SK-N-SH (cell line): ENCODE data around the gene SLC46A2. TPM values are rescaled to one million over a fixed set of nuclear protein-coding genes. Genes with fewer than 3 reads are reported as not detected.

Experiments used
- CTCF ChIA-PET: fragments of 300-600, 350-600 bp; formaldehyde crosslinking; extraction: SDS; loops from one replicate; lab custom pipeline; 2021; lab: Yijun Ruan, JAX
- POLR2A ChIA-PET: fragments of 350-600 bp; sonication (Branson Sonifier 250); formaldehyde crosslinking; extraction: SDS; loops from one replicate; lab custom pipeline; 2020; ENCODE audit warnings: antibody characterized with exemption, inconsistent platforms; lab: Yijun Ruan, JAX
- DNase-seq: peaks from one replicate; pipeline ENCODE4 v3.0.0; 2012
- H2AFZ ChIP-seq: fragments of 200-600 bp; sonication (generic); 2 replicates; pipeline ENCODE4 v1.8.1; 2016; ENCODE audit warnings: antibody characterized with exemption, mild to moderate bottlenecking, low read depth
- H3F3A ChIP-seq: fragments of 200-600 bp; sonication (generic); replicated peaks from 2 replicates; pipeline ENCODE3; 2016; ENCODE audit warnings: antibody characterized with exemption, mild to moderate bottlenecking; ENCODE audit not compliant: insufficient read depth
- H3K27ac ChIP-seq, 2 experiments: fragments of 200-500 bp in 1 of 2; fragments of 200-600 bp in 1 of 2; sonication (Bioruptor generic) in 1 of 2; sonication (generic), shearing (Covaris generic) in 1 of 2; 2 replicates each; pipeline versions ENCODE4 v1.5.1 to v1.6.1; 2014 to 2016; ENCODE audit warnings: low read depth in 2 of 2, inconsistent platforms in 1 of 2, low read length in 1 of 2, mild to moderate bottlenecking in 1 of 2, mixed read lengths in 1 of 2
- H3K27me3 ChIP-seq: fragments of 200-600 bp; sonication (generic), shearing (Covaris generic); 2 replicates; pipeline ENCODE4 v1.6.1; 2016; ENCODE audit warnings: mixed run types; ENCODE audit not compliant: insufficient read depth
- H3K36me3 ChIP-seq, 2 experiments: fragments of 200-500 bp in 1 of 2; fragments of 200-600 bp in 1 of 2; sonication (Bioruptor generic) in 1 of 2; sonication (generic) in 1 of 2; replicated peaks in 1 of 2; 2 replicates each; pipeline versions ENCODE3 to v1.5.1; 2014 to 2016; ENCODE audit warnings: low read length in 1 of 2, mild to moderate bottlenecking in 1 of 2; ENCODE audit not compliant: insufficient read depth in 2 of 2, control insufficient read depth in 1 of 2
- H3K4me1 ChIP-seq, 2 experiments: fragments of 200-500 bp in 1 of 2; fragments of 200-600 bp in 1 of 2; sonication (Bioruptor generic) in 1 of 2; sonication (generic), shearing (Covaris generic) in 1 of 2; 2 replicates each; pipeline versions ENCODE4 v1.5.1 to v1.6.1; 2014 to 2016; ENCODE audit warnings: low read depth in 1 of 2, low read length in 1 of 2, mixed run types in 1 of 2; ENCODE audit not compliant: insufficient read depth in 2 of 2, control insufficient read depth in 1 of 2
- H3K4me2 ChIP-seq: fragments of 200-600 bp; sonication (generic), shearing (Covaris generic); 2 replicates; pipeline ENCODE4 v1.6.1; 2017; ENCODE audit warnings: mixed run types
- H3K4me3 ChIP-seq, 2 experiments: fragments of 200-500 bp in 1 of 2; fragments of 200-600 bp in 1 of 2; sonication (Bioruptor generic) in 1 of 2; sonication (generic), shearing (Covaris generic) in 1 of 2; 2 replicates each; pipeline versions ENCODE4 v1.5.1 to v1.8.1; 2014 to 2016; ENCODE audit warnings: low read depth in 2 of 2, inconsistent platforms in 1 of 2, low read length in 1 of 2, mild to moderate bottlenecking in 1 of 2, mixed read lengths in 1 of 2, moderate library complexity in 1 of 2
- H3K79me2 ChIP-seq: fragments of 200-600 bp; sonication (generic); 2 replicates; pipeline ENCODE4 v1.8.1; 2017; ENCODE audit warnings: mild to moderate bottlenecking; ENCODE audit not compliant: insufficient read depth
- H3K9ac ChIP-seq: fragments of 200-600 bp; sonication (generic); 2 replicates; pipeline ENCODE4 v1.6.1; 2017; ENCODE audit warnings: mixed run types
- H3K9me2 ChIP-seq: fragments of 200-600 bp; sonication (generic); 2 replicates; pipeline ENCODE4 v1.6.1; 2017; ENCODE audit warnings: mixed run types
- H3K9me3 ChIP-seq: fragments of 200-600 bp; sonication (generic); 2 replicates; pipeline ENCODE4 v1.6.1; 2017; ENCODE audit warnings: mixed run types, mild to moderate bottlenecking, moderate library complexity
- H4K20me1 ChIP-seq: fragments of 200-600 bp; sonication (generic); 2 replicates; pipeline ENCODE4 v1.6.1; 2017; ENCODE audit warnings: mild to moderate bottlenecking, mixed run types; ENCODE audit not compliant: insufficient read depth
- GATA2 ChIP-seq: sonication (generic); formaldehyde crosslinking; IDR thresholded peaks from 2 replicates; pipeline ENCODE4 v1.5.0; 2020; ENCODE audit warnings: mild to moderate bottlenecking, missing genetic modification reagents
- MEF2A ChIP-seq: IDR thresholded peaks from 2 replicates; pipeline ENCODE4 v1.4.0; 2012; ENCODE audit warnings: low read depth, borderline replicate concordance
- RFX5 ChIP-seq: IDR thresholded peaks from 2 replicates; pipeline ENCODE4 v1.6.1; 2012; ENCODE audit warnings: mild to moderate bottlenecking, improper control_type of control experiment, low read length
- TAF1 ChIP-seq: IDR thresholded peaks from 2 replicates; pipeline ENCODE4 v1.6.1; 2012; ENCODE audit warnings: low read depth, mild to moderate bottlenecking, low read length, moderate library complexity, borderline replicate concordance
- WGBS: methylation state at CpG from one replicate; pipeline ENCODE4 v1.1.6; 2017; ENCODE audit warnings: low lambda C conversion rate; 5-methylcytosine and 5-hydroxymethylcytosine counted together
- polyA plus RNA-seq, 3 experiments: library from polyadenylated mRNA; depleted of rRNA; stranded (reverse); fragments of >200 nt; gene quantifications; 2 replicates each; pipeline ENCODE4 v1.2.3, GENCODE V29; 2012
- TF ChIP-seq, protein P1 (sequence below): fragments of 150-350 bp; IDR thresholded peaks from 2 replicates; pipeline ENCODE4 v1.6.1; 2017; ENCODE audit warnings: antibody characterized with exemption, low read length, low read depth, borderline replicate concordance
- TF ChIP-seq, protein P2 (sequence below): IDR thresholded peaks from 2 replicates; pipeline ENCODE4; 2012
- TF ChIP-seq, protein P3 (sequence below): IDR thresholded peaks from 2 replicates; pipeline ENCODE4 v1.6.1; 2012; ENCODE audit warnings: mild to moderate bottlenecking, low read depth, low read length, moderate library complexity
- TF ChIP-seq, protein P4 (sequence below): fragments of 150-350 bp; IDR thresholded peaks from 2 replicates; pipeline ENCODE4 v1.6.1; 2016; ENCODE audit warnings: mild to moderate bottlenecking, low read depth, low read length
- TF ChIP-seq, protein P5 (sequence below): IDR thresholded peaks from 2 replicates; pipeline ENCODE4 v1.4.0; 2012; ENCODE audit warnings: low read depth, borderline replicate concordance

The SLC46A2 gene
- polyA plus RNA-seq, 1 of the 3 experiments (the other 2 are of a cell fraction) = not detected

DNA sequence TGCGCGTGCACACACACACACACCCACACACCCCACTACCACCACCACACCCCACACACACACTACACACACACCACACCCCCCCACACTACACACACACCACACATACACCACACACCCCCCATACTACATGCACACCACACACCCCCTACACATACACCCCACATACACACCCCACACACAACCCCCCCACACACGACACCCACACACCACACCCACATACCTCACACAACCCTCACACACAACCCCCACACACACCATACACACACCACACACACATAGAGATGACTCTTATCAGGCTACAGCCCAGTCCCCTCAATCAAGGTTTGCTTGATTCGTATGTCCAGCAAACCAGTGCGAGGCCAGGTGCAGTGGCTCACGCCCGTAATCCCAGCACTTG is 25.7 kb downstream of the SLC46A2 start:
- Histone ChIP-seq H4K20me1 (no peaks in the 10 kb centered on the region), H3K9me3 (no peaks in the 10 kb centered on the region), H3K27ac (no peak overlapping the region), H3K4me3 (no peak overlapping the region), H3K36me3 (peaks cover 0 to 6% of the 10 kb centered on the region in 2 experiments), H3K4me1 (no peaks in the 10 kb centered on the region), H3K9ac (no peak overlapping the region), H3K27me3 (no peaks in the 10 kb centered on the region), H3K79me2 (no peaks in the 10 kb centered on the region), H2AFZ (no peak overlapping the region), H3K9me2 (no peaks in the 10 kb centered on the region), H3F3A (no peaks in the 10 kb centered on the region), H3K4me2 (no peak overlapping the region)
- 91% methylated on average over 7 of the region's 7 CpGs for WGBS
- DNase-seq = no peak
- ChIA-PET POLR2A (no interaction called here), CTCF (interaction anchor here (2.0 kb wide), 1 partner anchor 20 kb away, joined by 7 read pairs; no protein-coding TSS in a partner anchor)
- TF ChIP-seq RFX5 = no peak
- TF ChIP-seq, protein P1, sequence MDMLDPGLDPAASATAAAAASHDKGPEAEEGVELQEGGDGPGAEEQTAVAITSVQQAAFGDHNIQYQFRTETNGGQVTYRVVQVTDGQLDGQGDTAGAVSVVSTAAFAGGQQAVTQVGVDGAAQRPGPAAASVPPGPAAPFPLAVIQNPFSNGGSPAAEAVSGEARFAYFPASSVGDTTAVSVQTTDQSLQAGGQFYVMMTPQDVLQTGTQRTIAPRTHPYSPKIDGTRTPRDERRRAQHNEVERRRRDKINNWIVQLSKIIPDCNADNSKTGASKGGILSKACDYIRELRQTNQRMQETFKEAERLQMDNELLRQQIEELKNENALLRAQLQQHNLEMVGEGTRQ = no peak

DNA sequence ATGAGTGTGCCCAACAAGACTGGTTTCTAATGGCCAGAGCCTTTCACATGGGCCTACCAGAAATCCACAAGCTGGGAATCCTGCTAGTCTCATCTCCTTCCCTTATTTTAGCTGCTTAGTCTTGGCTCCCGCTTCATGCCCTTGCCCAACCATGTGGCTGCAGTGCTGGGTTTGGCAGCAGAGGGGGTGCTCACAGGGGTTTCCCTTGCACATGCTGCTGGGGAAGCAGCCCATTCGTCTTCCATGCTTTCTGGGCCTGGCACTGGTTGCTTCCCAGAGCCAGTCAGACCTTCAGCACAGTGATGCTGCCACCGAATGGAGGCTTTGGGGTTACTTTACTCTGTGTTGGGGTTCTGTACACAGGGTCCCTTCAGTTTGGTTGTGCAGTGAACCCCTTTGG is 26.3 kb downstream of the SLC46A2 start:
- TF ChIP-seq, protein P2, sequence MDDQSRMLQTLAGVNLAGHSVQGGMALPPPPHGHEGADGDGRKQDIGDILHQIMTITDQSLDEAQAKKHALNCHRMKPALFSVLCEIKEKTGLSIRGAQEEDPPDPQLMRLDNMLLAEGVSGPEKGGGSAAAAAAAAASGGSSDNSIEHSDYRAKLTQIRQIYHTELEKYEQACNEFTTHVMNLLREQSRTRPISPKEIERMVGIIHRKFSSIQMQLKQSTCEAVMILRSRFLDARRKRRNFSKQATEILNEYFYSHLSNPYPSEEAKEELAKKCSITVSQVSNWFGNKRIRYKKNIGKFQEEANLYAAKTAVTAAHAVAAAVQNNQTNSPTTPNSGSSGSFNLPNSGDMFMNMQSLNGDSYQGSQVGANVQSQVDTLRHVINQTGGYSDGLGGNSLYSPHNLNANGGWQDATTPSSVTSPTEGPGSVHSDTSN = no peak
- no peak for TF ChIP-seq GATA2 (CRISPR knock-in tag)
- TF ChIP-seq, protein P1 = no peak
- no peak for TF ChIP-seq TAF1
- TF ChIP-seq, protein P3, sequence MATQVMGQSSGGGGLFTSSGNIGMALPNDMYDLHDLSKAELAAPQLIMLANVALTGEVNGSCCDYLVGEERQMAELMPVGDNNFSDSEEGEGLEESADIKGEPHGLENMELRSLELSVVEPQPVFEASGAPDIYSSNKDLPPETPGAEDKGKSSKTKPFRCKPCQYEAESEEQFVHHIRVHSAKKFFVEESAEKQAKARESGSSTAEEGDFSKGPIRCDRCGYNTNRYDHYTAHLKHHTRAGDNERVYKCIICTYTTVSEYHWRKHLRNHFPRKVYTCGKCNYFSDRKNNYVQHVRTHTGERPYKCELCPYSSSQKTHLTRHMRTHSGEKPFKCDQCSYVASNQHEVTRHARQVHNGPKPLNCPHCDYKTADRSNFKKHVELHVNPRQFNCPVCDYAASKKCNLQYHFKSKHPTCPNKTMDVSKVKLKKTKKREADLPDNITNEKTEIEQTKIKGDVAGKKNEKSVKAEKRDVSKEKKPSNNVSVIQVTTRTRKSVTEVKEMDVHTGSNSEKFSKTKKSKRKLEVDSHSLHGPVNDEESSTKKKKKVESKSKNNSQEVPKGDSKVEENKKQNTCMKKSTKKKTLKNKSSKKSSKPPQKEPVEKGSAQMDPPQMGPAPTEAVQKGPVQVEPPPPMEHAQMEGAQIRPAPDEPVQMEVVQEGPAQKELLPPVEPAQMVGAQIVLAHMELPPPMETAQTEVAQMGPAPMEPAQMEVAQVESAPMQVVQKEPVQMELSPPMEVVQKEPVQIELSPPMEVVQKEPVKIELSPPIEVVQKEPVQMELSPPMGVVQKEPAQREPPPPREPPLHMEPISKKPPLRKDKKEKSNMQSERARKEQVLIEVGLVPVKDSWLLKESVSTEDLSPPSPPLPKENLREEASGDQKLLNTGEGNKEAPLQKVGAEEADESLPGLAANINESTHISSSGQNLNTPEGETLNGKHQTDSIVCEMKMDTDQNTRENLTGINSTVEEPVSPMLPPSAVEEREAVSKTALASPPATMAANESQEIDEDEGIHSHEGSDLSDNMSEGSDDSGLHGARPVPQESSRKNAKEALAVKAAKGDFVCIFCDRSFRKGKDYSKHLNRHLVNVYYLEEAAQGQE = no peak
- TF ChIP-seq, protein P4, sequence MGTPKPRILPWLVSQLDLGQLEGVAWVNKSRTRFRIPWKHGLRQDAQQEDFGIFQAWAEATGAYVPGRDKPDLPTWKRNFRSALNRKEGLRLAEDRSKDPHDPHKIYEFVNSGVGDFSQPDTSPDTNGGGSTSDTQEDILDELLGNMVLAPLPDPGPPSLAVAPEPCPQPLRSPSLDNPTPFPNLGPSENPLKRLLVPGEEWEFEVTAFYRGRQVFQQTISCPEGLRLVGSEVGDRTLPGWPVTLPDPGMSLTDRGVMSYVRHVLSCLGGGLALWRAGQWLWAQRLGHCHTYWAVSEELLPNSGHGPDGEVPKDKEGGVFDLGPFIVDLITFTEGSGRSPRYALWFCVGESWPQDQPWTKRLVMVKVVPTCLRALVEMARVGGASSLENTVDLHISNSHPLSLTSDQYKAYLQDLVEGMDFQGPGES = no peak
- no peak for TF ChIP-seq MEF2A
- TF ChIP-seq, protein P5, sequence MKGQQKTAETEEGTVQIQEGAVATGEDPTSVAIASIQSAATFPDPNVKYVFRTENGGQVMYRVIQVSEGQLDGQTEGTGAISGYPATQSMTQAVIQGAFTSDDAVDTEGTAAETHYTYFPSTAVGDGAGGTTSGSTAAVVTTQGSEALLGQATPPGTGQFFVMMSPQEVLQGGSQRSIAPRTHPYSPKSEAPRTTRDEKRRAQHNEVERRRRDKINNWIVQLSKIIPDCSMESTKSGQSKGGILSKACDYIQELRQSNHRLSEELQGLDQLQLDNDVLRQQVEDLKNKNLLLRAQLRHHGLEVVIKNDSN = no peak
- no peak overlapping the region for H3K4me3 ChIP-seq
- no peak overlapping the region for H2AFZ ChIP-seq
- no peaks in the 10 kb centered on the region for H3K9me3 ChIP-seq
- H3K4me1 ChIP-seq = no peaks in the 10 kb centered on the region
- H3K9ac ChIP-seq = no peak overlapping the region
- H3K9me2 ChIP-seq = no peaks in the 10 kb centered on the region
- H3K79me2 ChIP-seq = no peaks in the 10 kb centered on the region
- no peak overlapping the region for H3K4me2 ChIP-seq
- 80% methylated on average over 1 of the region's 3 CpGs for WGBS
- no peak overlapping the region for H3K27ac ChIP-seq
- H3K36me3 ChIP-seq = peaks cover 0 to 6% of the 10 kb centered on the region in 2 experiments
- no peaks in the 10 kb centered on the region for H3F3A ChIP-seq
- CTCF ChIA-PET = interaction anchor here (2.0 kb wide), 1 partner anchor 20 kb away, joined by 7 read pairs; no protein-coding TSS in a partner anchor
- DNase-seq = no peak
- no peaks in the 10 kb centered on the region for H4K20me1 ChIP-seq
- H3K27me3 ChIP-seq = no peaks in the 10 kb centered on the region
- POLR2A ChIA-PET = no interaction called here
